Hepatocyte (in vitro differentiated cells): ENCODE results near the gene USP47.

Source experiments
- EZH2 ChIP-seq: fragments of 200-600 bp; sonication (generic); IDR thresholded peaks from 2 replicates; pipeline ENCODE4 v1.6.1; 2016; ENCODE audit warnings: antibody characterized with exemption, mild to moderate bottlenecking, borderline replicate concordance
- EZH2phosphoT487 ChIP-seq: fragments of 200-600 bp; sonication (generic); IDR thresholded peaks from one replicate; pipeline ENCODE4 v1.6.1; 2018; ENCODE audit warnings: antibody characterized with exemption, mild to moderate bottlenecking, low read depth, moderate library complexity; ENCODE audit not compliant: unreplicated experiment, severe bottlenecking
- TF ChIP-seq, protein P1 (sequence below): fragments of 200-600 bp; sonication (generic); IDR thresholded peaks from 2 replicates; pipeline ENCODE4 v1.5.1; 2016; ENCODE audit warnings: antibody characterized with exemption, mild to moderate bottlenecking; ENCODE audit not compliant: poor library complexity

DNA sequence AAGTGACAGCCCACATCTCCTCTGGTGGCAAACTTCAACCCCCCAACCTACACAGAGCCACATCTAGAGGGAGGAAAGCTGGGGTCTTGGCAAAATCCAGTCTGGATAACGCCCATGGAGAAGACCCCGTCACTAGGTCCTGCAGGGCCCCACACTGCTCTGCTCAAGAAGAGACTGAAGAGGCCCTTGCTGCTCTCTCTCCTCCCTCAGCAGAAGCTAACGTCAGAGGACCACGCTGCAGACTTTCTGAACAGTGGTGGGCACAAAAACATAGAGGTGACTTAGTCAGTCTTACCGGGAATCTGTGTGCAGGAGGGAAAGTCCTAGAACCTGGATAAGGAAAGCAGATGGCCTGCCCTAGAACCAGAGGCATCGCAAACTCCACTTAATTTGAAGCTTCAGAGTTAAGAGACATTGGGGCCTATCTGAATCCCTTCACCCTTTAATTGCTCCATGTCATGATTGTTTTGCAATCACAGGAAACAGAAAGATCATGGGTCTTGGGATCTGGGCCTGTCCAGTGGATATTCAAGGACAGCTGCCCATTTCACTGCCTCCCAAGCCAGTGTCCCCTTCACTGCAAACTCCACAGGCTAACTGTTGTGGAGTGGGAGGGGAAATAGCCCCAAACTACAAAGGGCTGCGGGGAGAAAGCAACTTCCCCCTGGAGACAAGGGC is 164.9 kb downstream of the USP47 start:
- TF ChIP-seq, protein P1, sequence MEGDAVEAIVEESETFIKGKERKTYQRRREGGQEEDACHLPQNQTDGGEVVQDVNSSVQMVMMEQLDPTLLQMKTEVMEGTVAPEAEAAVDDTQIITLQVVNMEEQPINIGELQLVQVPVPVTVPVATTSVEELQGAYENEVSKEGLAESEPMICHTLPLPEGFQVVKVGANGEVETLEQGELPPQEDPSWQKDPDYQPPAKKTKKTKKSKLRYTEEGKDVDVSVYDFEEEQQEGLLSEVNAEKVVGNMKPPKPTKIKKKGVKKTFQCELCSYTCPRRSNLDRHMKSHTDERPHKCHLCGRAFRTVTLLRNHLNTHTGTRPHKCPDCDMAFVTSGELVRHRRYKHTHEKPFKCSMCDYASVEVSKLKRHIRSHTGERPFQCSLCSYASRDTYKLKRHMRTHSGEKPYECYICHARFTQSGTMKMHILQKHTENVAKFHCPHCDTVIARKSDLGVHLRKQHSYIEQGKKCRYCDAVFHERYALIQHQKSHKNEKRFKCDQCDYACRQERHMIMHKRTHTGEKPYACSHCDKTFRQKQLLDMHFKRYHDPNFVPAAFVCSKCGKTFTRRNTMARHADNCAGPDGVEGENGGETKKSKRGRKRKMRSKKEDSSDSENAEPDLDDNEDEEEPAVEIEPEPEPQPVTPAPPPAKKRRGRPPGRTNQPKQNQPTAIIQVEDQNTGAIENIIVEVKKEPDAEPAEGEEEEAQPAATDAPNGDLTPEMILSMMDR, result no peak
- TF ChIP-seq EZH2 (no peak), EZH2phosphoT487 (no peak)
